HepG2 (cell line): Measurements from ENCODE around the gene CCDC158. TPM values are rescaled to one million over a fixed set of nuclear protein-coding genes. Genes with fewer than 3 reads are reported as not detected.
A peak's percentile ranks its signal among the peaks of the same experiment; 100 is the strongest.

Source experiments
- ATAC-seq: fragments of 200-7000 bp; cut with Tn5 transposase; 3 replicates; pipeline ENCODE4 v1.9.1; 2020; ENCODE audit warnings: mild to moderate bottlenecking, moderate library complexity
- BruUV-seq: library from RNA; stranded (reverse); fragments of 400-500 nt; replicated peaks from 2 replicates; lab custom pipeline; 2021; lab: Mats Ljungman, UMichigan
- CTCF ChIA-PET: fragments of 300-600 bp; formaldehyde crosslinking; extraction: SDS; loops from one replicate; lab custom pipeline; 2021; ENCODE audit warnings: low total read pairs, inconsistent platforms, low intra/inter-chr PET ratio; lab: Yijun Ruan, JAX
- POLR2A ChIA-PET: fragments of 350-600 bp; sonication (Branson Sonifier 250); formaldehyde crosslinking; loops from one replicate; lab custom pipeline; 2020; ENCODE audit warnings: antibody characterized with exemption, inconsistent platforms; lab: Yijun Ruan, JAX
- DNase-seq: peaks from one replicate; pipeline ENCODE4 v3.0.0-alpha.2; 2015; ENCODE audit warnings: low spot score
- FAIRE-seq: peaks from 3 replicates; lab custom pipeline; 2011; peaks lifted over from hg19 to GRCh38; lab: Jason Lieb, UNC
- H2AFZ ChIP-seq: one replicate; pipeline ENCODE4 v1.6.1; 2011; ENCODE audit warnings: low read length, inconsistent platforms
- H3K27ac ChIP-seq: fragments of 300-600 bp; 3 replicates; pipeline ENCODE4 v1.8.0; 2011; ENCODE audit warnings: mixed run types, mild to moderate bottlenecking, mixed read lengths, low read length, inconsistent platforms; ENCODE audit not compliant: insufficient read depth; ENCODE audit errors: extremely low read length
- H3K27me3 ChIP-seq, 2 experiments: fragments of 200-600 bp in 1 of 2; 2 replicates in 1 of 2; 3 replicates in 1 of 2; pipeline versions ENCODE4 v1.6.0 to v1.8.0; 2011; ENCODE audit warnings: low read length in 2 of 2, mild to moderate bottlenecking in 2 of 2, moderate library complexity in 2 of 2, inconsistent platforms in 1 of 2; ENCODE audit not compliant: insufficient read depth in 2 of 2, control insufficient read depth in 1 of 2
- H3K36me3 ChIP-seq, 2 experiments: fragments of 200-600 bp in 1 of 2; replicated peaks in 1 of 2; 2 replicates in 1 of 2; 3 replicates in 1 of 2; pipeline versions ENCODE4 v1.5.1 to v1.8.0; 2011; ENCODE audit warnings: low read length in 2 of 2, inconsistent platforms in 1 of 2; ENCODE audit not compliant: insufficient read depth in 2 of 2, control insufficient read depth in 1 of 2
- H3K4me1 ChIP-seq: 2 replicates; pipeline ENCODE4 v1.5.1; 2012; ENCODE audit warnings: low read length, inconsistent platforms; ENCODE audit not compliant: insufficient read depth
- H3K4me2 ChIP-seq: 2 replicates; pipeline ENCODE4 v1.6.0; 2011; ENCODE audit warnings: low read depth, low read length, inconsistent platforms
- H3K4me3 ChIP-seq, 3 experiments: fragments of 200-600 bp in 1 of 3; sonication (generic), shearing (Covaris generic) in 1 of 3; replicated peaks in 1 of 3; 2 replicates each; pipeline ENCODE4 v1.5.1; 2011 to 2016; ENCODE audit warnings: low read length in 3 of 3, inconsistent platforms in 2 of 3, low read depth in 2 of 3, mild to moderate bottlenecking in 2 of 3, control low read depth in 1 of 3, mixed read lengths in 1 of 3; ENCODE audit not compliant: insufficient read depth in 1 of 3
- H3K79me2 ChIP-seq: one replicate; pipeline ENCODE4 v1.6.1; 2011; ENCODE audit warnings: low read length, inconsistent platforms; ENCODE audit not compliant: insufficient read depth
- H3K9ac ChIP-seq: 2 replicates; pipeline ENCODE4 v1.6.0; 2011; ENCODE audit warnings: mild to moderate bottlenecking, low read depth, low read length, inconsistent platforms; ENCODE audit not compliant: insufficient read depth
- H3K9me3 ChIP-seq: 2 replicates; pipeline ENCODE4 v1.5.1; 2012; ENCODE audit warnings: mild to moderate bottlenecking, low read length
- H4K20me1 ChIP-seq: 2 replicates; pipeline ENCODE4 v1.6.0; 2011; ENCODE audit warnings: inconsistent platforms, mild to moderate bottlenecking, low read length, moderate library complexity; ENCODE audit not compliant: insufficient read depth
- ARID2 ChIP-seq: sonication (generic); formaldehyde crosslinking; IDR thresholded peaks from 2 replicates; pipeline ENCODE4 v1.8.1; 2022; ENCODE audit warnings: mild to moderate bottlenecking, missing genetic modification reagents, borderline replicate concordance
- CERS6 ChIP-seq: sonication (generic); formaldehyde crosslinking; IDR thresholded peaks from 2 replicates; pipeline ENCODE4 v1.5.0; 2020; ENCODE audit warnings: missing genetic modification reagents
- CSRNP2 ChIP-seq: sonication (generic); formaldehyde crosslinking; conservative IDR thresholded peaks from 2 replicates; pipeline ENCODE4 v1.8.0; 2022; ENCODE audit warnings: low read depth, missing genetic modification reagents
- DPF2 ChIP-seq: sonication (generic); formaldehyde crosslinking; IDR thresholded peaks from 2 replicates; pipeline ENCODE4 v1.4.0; 2020; ENCODE audit warnings: mild to moderate bottlenecking, low read depth, missing genetic modification reagents, borderline replicate concordance
- RAD51 ChIP-seq: fragments of 450-650 bp; IDR thresholded peaks from 2 replicates; pipeline ENCODE4 v1.6.1; 2016; ENCODE audit warnings: borderline replicate concordance
- SRSF1 ChIP-seq: fragments of 200-400 bp; formaldehyde crosslinking; optimal IDR thresholded peaks from 2 replicates; pipeline ENCODE3; 2017; ENCODE audit warnings: mild to moderate bottlenecking, low read depth, low read length, moderate library complexity
- TEAD2 ChIP-seq: sonication (generic); formaldehyde crosslinking; IDR thresholded peaks from 2 replicates; pipeline ENCODE4 v1.9.0; 2021; ENCODE audit warnings: missing genetic modification reagents
- ZNF124 ChIP-seq: sonication (generic); formaldehyde crosslinking; IDR thresholded peaks from 2 replicates; pipeline ENCODE4 v1.4.0; 2020; ENCODE audit warnings: missing genetic modification reagents
- ZNF34 ChIP-seq: sonication (generic); formaldehyde crosslinking; IDR thresholded peaks from 2 replicates; pipeline ENCODE4 v1.4.0; 2020; ENCODE audit warnings: mild to moderate bottlenecking, missing genetic modification reagents, borderline replicate concordance
- ZNF350 ChIP-seq: sonication (generic); formaldehyde crosslinking; IDR thresholded peaks from 2 replicates; pipeline ENCODE4 v1.4.0; 2020; ENCODE audit warnings: mild to moderate bottlenecking, low read depth, missing genetic modification reagents, borderline replicate concordance
- ZNF609 ChIP-seq: sonication (generic); formaldehyde crosslinking; IDR thresholded peaks from 2 replicates; pipeline ENCODE4 v1.4.0; 2020; ENCODE audit warnings: mild to moderate bottlenecking, missing genetic modification reagents, borderline replicate concordance
- ZNF766 ChIP-seq: sonication (generic); formaldehyde crosslinking; IDR thresholded peaks from 2 replicates; pipeline ENCODE4 v1.5.0; 2020; ENCODE audit warnings: missing genetic modification reagents, borderline replicate concordance
- ZNF83 ChIP-seq: sonication (generic); formaldehyde crosslinking; IDR thresholded peaks from 2 replicates; pipeline ENCODE4 v1.4.0; 2020; ENCODE audit warnings: missing genetic modification reagents, mild to moderate bottlenecking, borderline replicate concordance
- WGBS: methylation state at CpG from one replicate; pipeline ENCODE4 v1.1.6; 2017; ENCODE audit warnings: low lambda C conversion rate; 5-methylcytosine and 5-hydroxymethylcytosine counted together
- in situ Hi-C: cut with HindIII; loops from 2 replicates; pipeline ENCODE4 v1.10.0; 2017; ENCODE audit warnings: low pct_unique_long_range_greater_than_20kb; ENCODE audit not compliant: extremely low pct_ligation_motif_present
- intact Hi-C: fragments of 100-400 bp; cut with micrococcal nuclease; formaldehyde crosslinking; loops from one replicate; pipeline ENCODE4 v1.10.0; 2022; ENCODE audit not compliant: unreplicated experiment
- polyA plus RNA-seq, 8 experiments: library from polyadenylated mRNA; depleted of rRNA in 3 of 8; stranded (reverse) in 7 of 8; unstranded in 1 of 8; fragments of >200 nt; fragmentation: Illumina TruSeq in 4 of 8; extraction: Trizol in 4 of 8; gene quantifications; 2 replicates each; pipeline versions ENCODE4 v1.2.1 to v1.2.3, GENCODE V29; 2011 to 2016; ENCODE audit warnings: low read depth in 4 of 8, missing spikeins in 1 of 8, mixed read lengths in 1 of 8; ENCODE audit not compliant: insufficient read depth in 1 of 8
- total RNA-seq, 5 experiments: library from RNA; depleted of rRNA; stranded (reverse); fragments of >200 nt; fragmentation: Illumina TruSeq; extraction: Trizol; gene quantifications; 2 replicates each; pipeline ENCODE4 v1.2.3, GENCODE V29; 2016; ENCODE audit warnings: low read depth in 1 of 5

CCDC158 gene
- total and polyA plus RNA-seq, 2 of the 13 experiments (the other 11 are each of a cell fraction or from before 2014, with no cell fraction given): not detected

GRCh38 chr4:76305971-76306881 is 114.7 kb downstream of the CCDC158 start, which contains the start of gene STBD1:
Gene STBD1, plus strand, starts transcription at chr4:76306733. Its CDS starts 37 bp downstream, at chr4:76306770.
- intact Hi-C loops: loop anchor here (1.0 to 2.0 kb wide), 4 partner anchors 33 to 158 kb away; partner anchors contain the start of genes NUP54 and SCARB2
- no peak for FAIRE-seq
- CTCF ChIA-PET: interaction anchor here (1.3 kb wide), 1 partner anchor 72 kb away, joined by 5 read pairs; no protein-coding TSS in a partner anchor
- 0 out of 2 replicates have a peak, but pooled peaks have one; percentile 56 for TF ChIP-seq TEAD2 (CRISPR knock-in tag)
- no peak for TF ChIP-seq DPF2
- TF ChIP-seq ZNF766: 0 out of 2 replicates have a peak, but pooled peaks have one; percentile 22
- no peak for TF ChIP-seq RAD51
- no peak for TF ChIP-seq ZNF350 (CRISPR knock-in tag)
- TF ChIP-seq ZNF83 (CRISPR knock-in tag): no peak
- 0 out of 2 replicates have a peak, but pooled peaks have one; percentile 80 for TF ChIP-seq ZNF34 (CRISPR knock-in tag)
- peak; percentile 29; the same call in 1 of the 2 replicates for TF ChIP-seq ZNF124 (CRISPR knock-in tag)
- no peak for TF ChIP-seq CSRNP2 (CRISPR knock-in tag)
- 0 out of 2 replicates have a peak, but pooled peaks have one; percentile 59 for TF ChIP-seq CERS6 (CRISPR knock-in tag)
- TF ChIP-seq SRSF1: no peak
- TF ChIP-seq ARID2 (CRISPR knock-in tag): no peak; the same call in 1 of the 2 replicates
- peak; percentile 26; the same call in 1 of the 2 replicates for TF ChIP-seq ZNF609

More at GRCh38 chr4:76305971-76306881, 114.7 kb downstream of the CCDC158 start, which contains the start of gene STBD1:
- Histone ChIP-seq H3K9me3 (no peaks in the 10 kb centered on the region), H4K20me1 (no peaks in the 10 kb centered on the region), H3K36me3 (peaks cover 4 to 7% of the 10 kb centered on the region in 2 experiments; a peak in 3 of 5 replicates), H3K27me3 (no peaks in the 10 kb centered on the region; a peak in 1 of 5 replicates), H3K27ac (peak within 1 kb of the TSS; percentile 81), H3K4me1 (peaks cover 71% of the 10 kb centered on the region), H3K4me2 (peak within 1 kb of the TSS; percentile 86), H3K9ac (peak within 1 kb of the TSS; percentile 89), H3K4me3 (peak within 1 kb of the TSS; percentile 79 to 99 (median 92)), H2AFZ (no peak within 1 kb of the TSS), H3K79me2 (peaks cover 10% of the 10 kb centered on the region)
- in situ Hi-C loops: loop anchor here (10.0 kb wide), 1 partner anchor 131 kb away; no protein-coding TSS in a partner anchor
- ATAC-seq (peak; percentile 89), DNase-seq (peak; percentile 68)
- BruUV-seq: TSS peak; percentile 74
- 4% methylated on average over 24 of the region's 85 CpGs for WGBS
- POLR2A ChIA-PET: interaction anchor here (0.6 to 3.5 kb wide), 11 partner anchors 25 to 94 kb away, joined by 3 to 22 read pairs (median 4); partner anchors contain the start of gene FAM47E
